GM12874 (cell line): ENCODE data around the gene RSBN1.

ENCODE experiments used
- TF ChIP-seq, protein P1 (sequence below): IDR thresholded peaks from 2 replicates; pipeline ENCODE4 v1.5.1; 2011; ENCODE audit warnings: low read depth, mild to moderate bottlenecking, control low read depth, low read length, moderate library complexity; ENCODE audit not compliant: insufficient read depth

RSBN1 gene

DNA sequence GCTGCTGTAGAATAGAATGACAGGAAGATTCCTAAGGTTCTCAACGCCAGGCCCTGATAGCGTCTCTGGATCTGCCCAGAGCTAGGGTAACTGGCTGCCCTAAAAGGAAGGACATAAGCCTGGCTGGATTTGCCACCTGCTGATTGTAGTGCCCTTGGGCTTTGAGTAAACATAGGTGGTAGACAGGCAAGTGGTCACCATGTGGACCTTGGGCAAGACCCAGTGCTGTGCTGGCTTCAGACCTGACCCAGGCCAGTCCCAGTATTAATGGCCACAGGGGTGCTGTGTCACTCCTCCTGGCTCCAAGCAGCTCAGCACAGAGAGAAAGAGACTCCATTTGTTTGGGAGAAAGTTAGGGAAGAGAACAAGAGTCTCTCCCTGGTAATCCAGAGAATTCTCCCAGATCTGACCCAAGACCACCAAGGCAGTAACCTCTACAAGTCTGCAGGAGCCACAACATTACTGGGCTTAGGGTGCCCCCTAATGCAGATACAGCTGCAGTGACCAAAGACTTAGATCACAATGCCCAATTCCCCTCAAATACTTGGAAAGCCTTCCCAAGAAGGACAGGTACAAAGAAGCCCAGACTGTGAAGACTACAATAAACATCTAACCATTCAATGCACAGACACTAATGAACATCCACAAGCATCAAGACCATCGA, 97.5 kb downstream of the RSBN1 start:
- TF ChIP-seq, protein P1, sequence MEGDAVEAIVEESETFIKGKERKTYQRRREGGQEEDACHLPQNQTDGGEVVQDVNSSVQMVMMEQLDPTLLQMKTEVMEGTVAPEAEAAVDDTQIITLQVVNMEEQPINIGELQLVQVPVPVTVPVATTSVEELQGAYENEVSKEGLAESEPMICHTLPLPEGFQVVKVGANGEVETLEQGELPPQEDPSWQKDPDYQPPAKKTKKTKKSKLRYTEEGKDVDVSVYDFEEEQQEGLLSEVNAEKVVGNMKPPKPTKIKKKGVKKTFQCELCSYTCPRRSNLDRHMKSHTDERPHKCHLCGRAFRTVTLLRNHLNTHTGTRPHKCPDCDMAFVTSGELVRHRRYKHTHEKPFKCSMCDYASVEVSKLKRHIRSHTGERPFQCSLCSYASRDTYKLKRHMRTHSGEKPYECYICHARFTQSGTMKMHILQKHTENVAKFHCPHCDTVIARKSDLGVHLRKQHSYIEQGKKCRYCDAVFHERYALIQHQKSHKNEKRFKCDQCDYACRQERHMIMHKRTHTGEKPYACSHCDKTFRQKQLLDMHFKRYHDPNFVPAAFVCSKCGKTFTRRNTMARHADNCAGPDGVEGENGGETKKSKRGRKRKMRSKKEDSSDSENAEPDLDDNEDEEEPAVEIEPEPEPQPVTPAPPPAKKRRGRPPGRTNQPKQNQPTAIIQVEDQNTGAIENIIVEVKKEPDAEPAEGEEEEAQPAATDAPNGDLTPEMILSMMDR = no peak
